Transverse colon (tissue), 3 donors: ENCODE data around the gene ATP2B3.

Source experiments
- EP300 ChIP-seq: sonication (generic); formaldehyde crosslinking; IDR thresholded peaks from one replicate; pipeline ENCODE4 v1.6.1; 2017; ENCODE audit warnings: antibody characterized with exemption, low read depth
- POLR2AphosphoS5 ChIP-seq, 3 donors: sonication (generic); formaldehyde crosslinking; IDR thresholded peaks; one replicate each; pipeline ENCODE4 v1.6.1; 2016; ENCODE audit warnings: antibody characterized with exemption in 3 of 3

GRCh38 chrX:153576239-153576870, 58.9 kb downstream of the ATP2B3 start:
- TF ChIP-seq POLR2AphosphoS5 (IDR thresholded peaks at IDR 0.05) (no peak), EP300 (no peak)
